GM18951 (cell line): ENCODE data around the gene THYN1.

Source experiments
- POLR2A ChIP-seq: IDR thresholded peaks from 4 replicates; pipeline ENCODE4 v1.6.1; 2011; ENCODE audit warnings: mild to moderate bottlenecking; ENCODE audit not compliant: insufficient read length, insufficient read depth; ENCODE audit errors: extremely low read depth
- in situ Hi-C: fragments of 300-500 bp; cut with MboI; formaldehyde crosslinking; loops from one replicate; pipeline ENCODE4 v1.12.0; 2022; ENCODE audit warnings: low sequenced_read_pairs, mixed read lengths, inconsistent platforms; ENCODE audit not compliant: unreplicated experiment

THYN1 gene

GRCh38 chr11:134231958-134232659 is 21.0 kb downstream of the THYN1 start:
- in situ Hi-C loops: no loop called here
- TF ChIP-seq POLR2A: no peak

- TF ChIP-seq POLR2A: no peak
- in situ Hi-C loops: no loop called here
These were observed 22.8 kb downstream of the THYN1 start for GRCh38 chr11:134230339-134230738.

DNA sequence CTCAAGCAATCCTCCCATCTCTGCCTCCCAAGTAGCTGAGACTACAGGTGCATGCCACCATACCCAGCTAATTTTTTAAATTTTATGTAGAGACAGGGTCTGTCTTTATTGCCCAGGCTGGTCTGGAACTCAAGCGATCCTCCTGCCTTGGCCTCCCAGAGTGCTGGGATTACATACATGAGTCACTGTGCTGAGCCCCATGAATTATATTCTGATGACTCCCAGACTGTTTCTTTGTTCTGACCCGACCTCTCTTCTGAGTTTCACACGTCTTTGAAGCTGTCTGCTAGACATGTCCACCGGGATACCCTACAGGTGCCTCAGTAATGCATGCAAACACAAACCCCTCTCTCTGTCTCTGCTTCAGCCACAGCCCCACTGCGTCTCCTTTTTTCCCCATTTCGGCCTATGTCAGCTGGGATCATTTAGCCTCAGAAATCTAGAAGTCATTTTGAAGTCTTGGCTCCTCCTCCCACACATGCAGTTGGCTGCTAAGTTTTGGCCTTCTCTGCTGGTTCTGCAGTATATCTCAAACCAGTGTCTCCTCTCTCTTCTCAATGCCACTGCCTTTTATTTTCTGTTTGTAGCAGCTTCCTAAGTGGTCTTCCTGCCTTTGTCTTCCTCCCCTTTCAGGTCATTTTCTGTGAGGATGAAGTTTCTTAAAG is 23.9 kb downstream of the THYN1 start:
- in situ Hi-C loops: no loop called here
- TF ChIP-seq POLR2A: no peak

DNA sequence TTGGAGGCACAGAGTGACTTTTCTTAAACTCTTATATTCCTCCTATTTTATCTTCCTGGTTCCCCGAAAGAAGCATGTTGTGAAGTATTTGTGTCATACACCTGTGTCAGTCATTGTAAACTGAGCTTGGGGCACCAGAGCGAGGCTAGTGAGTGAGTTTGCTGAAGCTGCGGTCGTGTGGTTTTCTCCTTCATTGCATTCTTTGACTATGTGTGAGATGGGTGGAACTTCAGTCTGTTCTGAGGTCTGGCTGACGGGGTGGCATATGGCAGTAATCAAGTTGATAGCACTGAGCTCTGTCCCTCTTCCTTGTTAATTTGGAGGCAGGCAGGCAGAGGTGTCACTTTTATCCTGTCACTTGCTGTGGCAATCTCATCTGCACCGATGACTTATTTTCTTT is 24.5 kb downstream of the THYN1 start:
- TF ChIP-seq POLR2A: no peak
- in situ Hi-C loops: no loop called here

DNA sequence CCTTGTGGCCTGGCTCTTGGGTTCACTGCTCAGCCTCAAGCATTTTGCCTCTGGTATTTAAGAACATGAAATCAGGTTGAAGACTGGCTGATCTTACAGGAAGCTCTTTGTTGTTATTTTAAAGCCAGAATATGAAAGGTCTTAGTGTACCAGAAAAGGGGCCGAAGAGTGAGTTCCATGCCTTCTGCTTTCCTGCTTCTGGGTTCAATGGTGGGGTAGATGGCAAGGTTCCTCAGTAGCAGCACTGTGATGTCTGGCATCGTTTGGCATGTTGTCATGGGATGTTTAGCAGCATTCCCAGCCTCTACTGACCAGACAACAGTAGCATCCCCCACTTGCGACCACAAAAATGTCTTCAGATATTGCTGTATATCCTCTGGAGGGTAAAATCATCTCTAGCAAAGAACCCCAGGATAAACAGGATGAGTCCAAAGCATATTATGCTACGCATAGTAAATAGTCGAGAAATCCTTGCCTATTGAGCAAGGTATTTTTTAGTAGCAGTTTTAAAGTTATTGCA is 26.3 kb downstream of the THYN1 start:
- TF ChIP-seq POLR2A: no peak
- in situ Hi-C loops: no loop called here

GRCh38 chr11:134224710-134225664 is 28.2 kb downstream of the THYN1 start:
- in situ Hi-C loops: no loop called here
- TF ChIP-seq POLR2A: peak; percentile 58

GRCh38 chr11:134223836-134224709 is 29.1 kb downstream of the THYN1 start, which contains the start of the genes NCAPD3 and VPS26B:
TSS of gene NCAPD3 (minus strand) at chr11:134223967. CDS start at chr11:134223926, 41 bp downstream.
TSS of gene VPS26B (plus strand) at chr11:134224671. CDS start at chr11:134225123, 452 bp downstream.
- in situ Hi-C loops: no loop called here

GRCh38 chr11:134223121-134223520 is 30.0 kb downstream of the THYN1 start:
- no peak for TF ChIP-seq POLR2A
- in situ Hi-C loops: no loop called here

More at GRCh38 chr11:134223836-134224709, 29.1 kb downstream of the THYN1 start, which contains the start of the genes NCAPD3 and VPS26B:
- TF ChIP-seq POLR2A: peak; percentile 90

- in situ Hi-C loops: no loop called here
- TF ChIP-seq POLR2A: no peak
These were observed 36.3 kb downstream of the THYN1 start for GRCh38 chr11:134216816-134217215.

GRCh38 chr11:134215836-134216235 is 37.3 kb downstream of the THYN1 start:
- TF ChIP-seq POLR2A: no peak
- in situ Hi-C loops: no loop called here

DNA sequence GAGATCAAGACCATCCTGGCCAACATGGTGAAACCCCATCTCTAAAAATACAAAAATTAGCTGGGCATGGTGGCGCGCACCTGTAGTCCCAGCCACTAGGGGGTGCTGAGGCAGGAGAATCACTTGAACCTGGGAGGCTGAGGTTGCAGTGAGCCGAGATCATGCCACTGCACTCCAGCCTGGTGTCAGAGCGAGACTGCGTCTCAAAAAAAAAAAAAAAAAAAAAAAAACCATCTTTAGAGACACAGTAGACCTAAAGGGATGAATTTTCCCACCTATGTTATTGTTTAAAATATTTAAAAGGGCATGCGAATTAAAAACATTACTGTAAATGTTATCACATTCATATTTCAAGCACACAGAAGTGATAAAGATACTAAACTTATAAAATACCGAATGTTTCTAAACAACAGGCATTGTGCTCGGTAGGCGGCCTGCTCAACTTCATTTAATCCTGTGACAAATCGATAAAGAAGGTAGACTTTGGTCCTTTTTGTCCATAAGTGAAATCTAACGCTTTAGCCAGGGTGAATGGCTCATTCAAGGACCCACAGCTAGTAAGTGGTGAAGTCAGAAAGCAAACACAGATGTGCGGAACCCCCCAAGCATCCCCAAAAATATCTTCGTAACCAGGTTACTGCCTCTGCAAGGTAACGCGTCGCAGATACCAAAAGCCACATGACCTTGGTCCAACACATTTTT is 45.5 kb downstream of the THYN1 start:
- no peak for TF ChIP-seq POLR2A
- in situ Hi-C loops: no loop called here

GRCh38 chr11:134206185-134206584 is 47.0 kb downstream of the THYN1 start:
- in situ Hi-C loops: no loop called here
- TF ChIP-seq POLR2A: no peak

DNA sequence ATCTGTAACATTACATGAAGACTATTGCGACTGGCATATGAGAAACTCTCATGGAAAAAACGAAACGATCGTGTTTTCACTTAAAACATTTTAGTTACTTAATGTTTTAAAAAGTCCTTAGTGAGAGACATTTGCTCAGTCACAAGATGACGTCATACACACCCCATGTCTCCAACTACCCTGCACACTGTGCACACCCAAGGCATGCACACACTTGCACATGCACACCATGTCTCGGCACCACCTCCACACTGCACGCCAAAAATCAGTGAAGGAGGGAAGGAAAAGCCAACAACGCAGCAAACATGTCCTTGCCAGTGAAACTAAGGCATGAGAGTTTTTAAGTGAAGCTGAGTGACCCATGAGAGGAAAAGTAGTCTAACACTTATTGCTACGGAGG is 47.4 kb downstream of the THYN1 start:
- TF ChIP-seq POLR2A: no peak
- in situ Hi-C loops: no loop called here
